ENCODE results near the gene SAP30BP.

- TF ChIP-seq CTCF (conservative IDR thresholded peaks at IDR 0.05) (no peak), EZH2 (IDR thresholded peaks at IDR 0.05; ENCODE audit: low read depth) (no peak)
Observed at GRCh38 chr17:75722542-75723095, 55.5 kb downstream of the SAP30BP start.

All from PC-9 (cell line).